IMR-90 (cell line): Measurements from ENCODE around the gene PTPRF. TPM values are rescaled to one million over a fixed set of nuclear protein-coding genes. Genes with fewer than 3 reads are reported as not detected.

Experiments
- ATAC-seq: fragments of 200-7000 bp; cut with Tn5 transposase; 2 replicates; pipeline ENCODE4 v1.9.1; 2020; ENCODE audit warnings: low read depth, mild to moderate bottlenecking, moderate library complexity
- BruUV-seq: library from RNA; stranded (reverse); fragments of 400-500 nt; replicated peaks from 2 replicates; lab custom pipeline; 2021; lab: Mats Ljungman, UMichigan
- CTCF ChIA-PET: fragments of 300-600 bp; formaldehyde crosslinking; extraction: SDS; loops from one replicate; lab custom pipeline; 2021; ENCODE audit warnings: antibody characterized with exemption; lab: Yijun Ruan, JAX
- POLR2A ChIA-PET: fragments of 300-600 bp; sonication (Branson Sonifier 250); formaldehyde crosslinking; loops from one replicate; lab custom pipeline; 2022; ENCODE audit warnings: antibody characterized with exemption; ENCODE audit not compliant: unreplicated experiment; lab: Charles Lee
- DNase-seq: peaks from one replicate; pipeline ENCODE4 v3.0.0; 2013
- H2AFZ ChIP-seq: replicated peaks from 2 replicates; pipeline ENCODE3; 2013; ENCODE audit warnings: low read length, mild to moderate bottlenecking; ENCODE audit not compliant: poor library complexity
- H2AK5ac ChIP-seq: 2 replicates; pipeline ENCODE4 v1.6.1; 2013; ENCODE audit warnings: low read depth, low read length, inconsistent platforms
- H2AK9ac ChIP-seq: replicated peaks from 2 replicates; pipeline ENCODE3; 2013; ENCODE audit warnings: mild to moderate bottlenecking, low read depth, low read length, moderate library complexity; ENCODE audit not compliant: poor library complexity
- H2BK120ac ChIP-seq: 2 replicates; pipeline ENCODE4 v1.6.1; 2013; ENCODE audit warnings: low read depth, low read length, inconsistent platforms
- H2BK15ac ChIP-seq: 3 replicates; pipeline ENCODE4 v1.6.1; 2013; ENCODE audit warnings: low read depth, low read length, inconsistent platforms
- H2BK20ac ChIP-seq: 2 replicates; pipeline ENCODE4 v1.6.1; 2013; ENCODE audit warnings: low read depth, mild to moderate bottlenecking, inconsistent platforms, low read length, moderate library complexity
- H2BK5ac ChIP-seq: 2 replicates; pipeline ENCODE4 v1.6.1; 2013; ENCODE audit warnings: mild to moderate bottlenecking, low read depth, low read length, inconsistent platforms; ENCODE audit not compliant: poor library complexity, severe bottlenecking
- H3K14ac ChIP-seq: replicated peaks from 2 replicates; pipeline ENCODE4 v1.6.1; 2013; ENCODE audit warnings: low read depth, low read length, inconsistent platforms
- H3K18ac ChIP-seq: 2 replicates; pipeline ENCODE4 v1.6.1; 2013; ENCODE audit warnings: low read depth, low read length, control low read depth
- H3K23ac ChIP-seq: 2 replicates; pipeline ENCODE4 v1.6.1; 2013; ENCODE audit warnings: low read depth, low read length, inconsistent platforms
- H3K27ac ChIP-seq: 2 replicates; pipeline ENCODE4 v1.5.1; 2013; ENCODE audit warnings: mild to moderate bottlenecking, control low read depth, low read length; ENCODE audit not compliant: insufficient read depth
- H3K27me3 ChIP-seq: 2 replicates; pipeline ENCODE4 v1.6.1; 2013; ENCODE audit warnings: low read length; ENCODE audit not compliant: control insufficient read depth, insufficient read depth
- H3K36me3 ChIP-seq: 2 replicates; pipeline ENCODE4 v1.6.1; 2013; ENCODE audit warnings: low read length, mixed read lengths; ENCODE audit not compliant: control insufficient read depth, insufficient read depth
- H3K4ac ChIP-seq: 2 replicates; pipeline ENCODE4 v1.6.1; 2013; ENCODE audit warnings: low read depth, low read length, inconsistent platforms
- H3K4me1 ChIP-seq: 2 replicates; pipeline ENCODE4 v1.6.1; 2013; ENCODE audit warnings: low read length, mixed read lengths; ENCODE audit not compliant: control insufficient read depth, insufficient read depth
- H3K4me2 ChIP-seq: 2 replicates; pipeline ENCODE4 v1.6.1; 2013; ENCODE audit warnings: low read depth, mild to moderate bottlenecking, control low read depth, low read length, moderate library complexity
- H3K4me3 ChIP-seq: 2 replicates; pipeline ENCODE4 v1.5.1; 2013; ENCODE audit warnings: low read depth, mild to moderate bottlenecking, control low read depth, low read length, moderate library complexity; ENCODE audit not compliant: insufficient read depth
- H3K56ac ChIP-seq: 2 replicates; pipeline ENCODE4 v1.6.1; 2013; ENCODE audit warnings: low read length, inconsistent platforms; ENCODE audit not compliant: insufficient read depth; ENCODE audit errors: extremely low read depth
- H3K79me1 ChIP-seq, 2 experiments: 2 replicates each; pipeline ENCODE4 v1.6.1; 2013; ENCODE audit warnings: low read length in 2 of 2, inconsistent platforms in 1 of 2, low read depth in 1 of 2
- H3K9ac ChIP-seq: 2 replicates; pipeline ENCODE4 v1.6.1; 2013; ENCODE audit warnings: low read depth, low read length, control low read depth
- H3K9me1 ChIP-seq: 2 replicates; pipeline ENCODE4 v1.6.1; 2013; ENCODE audit warnings: low read length, inconsistent platforms; ENCODE audit not compliant: insufficient read depth
- H3K9me3 ChIP-seq: 2 replicates; pipeline ENCODE4 v1.6.1; 2013; ENCODE audit warnings: low read length; ENCODE audit not compliant: control insufficient read depth, insufficient read depth
- H4K20me1 ChIP-seq: 2 replicates; pipeline ENCODE4 v1.6.1; 2013; ENCODE audit warnings: low read length, inconsistent platforms; ENCODE audit not compliant: insufficient read depth
- H4K5ac ChIP-seq: 2 replicates; pipeline ENCODE4 v1.6.1; 2013; ENCODE audit warnings: mild to moderate bottlenecking, low read depth, low read length, control low read depth
- H4K8ac ChIP-seq, 2 experiments: 2 replicates each; pipeline ENCODE4 v1.6.1; 2013; ENCODE audit warnings: low read depth in 2 of 2, low read length in 2 of 2, control low read depth in 1 of 2, inconsistent platforms in 1 of 2
- H4K91ac ChIP-seq: 2 replicates; pipeline ENCODE4 v1.6.1; 2013; ENCODE audit warnings: low read depth, low read length, inconsistent platforms; ENCODE audit not compliant: insufficient read depth
- BHLHE40 ChIP-seq: fragments of 150-350 bp; IDR thresholded peaks from 2 replicates; pipeline ENCODE4 v1.6.1; 2016; ENCODE audit warnings: mild to moderate bottlenecking, low read depth, low read length
- CEBPB ChIP-seq: IDR thresholded peaks from 2 replicates; pipeline ENCODE4 v1.6.1; 2012; ENCODE audit warnings: low read depth, low read length, improper control_type of control experiment
- CHD1 ChIP-seq: IDR thresholded peaks from 2 replicates; pipeline ENCODE4 v1.6.1; 2012; ENCODE audit warnings: low read depth, low read length, improper control_type of control experiment
- FOS ChIP-seq: fragments of 150-350 bp; IDR thresholded peaks from 2 replicates; pipeline ENCODE4 v1.6.1; 2016; ENCODE audit warnings: low read depth, low read length
- MAFK ChIP-seq: IDR thresholded peaks from 2 replicates; pipeline ENCODE4 v1.6.1; 2012; ENCODE audit warnings: low read depth, low read length, improper control_type of control experiment
- MXI1 ChIP-seq: IDR thresholded peaks from 2 replicates; pipeline ENCODE4 v1.6.1; 2012; ENCODE audit warnings: low read depth, mild to moderate bottlenecking, low read length, moderate library complexity, borderline replicate concordance
- NFE2L2 ChIP-seq: fragments of 150-350 bp; IDR thresholded peaks from 2 replicates; pipeline ENCODE4 v1.6.1; 2016; ENCODE audit warnings: low read depth, mild to moderate bottlenecking, low read length
- POLR2A ChIP-seq: IDR thresholded peaks from 2 replicates; pipeline ENCODE4 v1.6.1; 2012; ENCODE audit warnings: mild to moderate bottlenecking, low read depth, low read length
- RAD21 ChIP-seq: IDR thresholded peaks from 2 replicates; pipeline ENCODE4 v1.6.1; 2012; ENCODE audit warnings: low read length, improper control_type of control experiment
- RCOR1 ChIP-seq: IDR thresholded peaks from 2 replicates; pipeline ENCODE4 v1.6.1; 2012; ENCODE audit warnings: mild to moderate bottlenecking, low read length, improper control_type of control experiment; ENCODE audit not compliant: insufficient replicate concordance
- RFX5 ChIP-seq: IDR thresholded peaks from 2 replicates; pipeline ENCODE4 v1.8.0; 2012; ENCODE audit warnings: low read depth, mild to moderate bottlenecking, low read length, moderate library complexity
- SMC3 ChIP-seq: fragments of 150-350 bp; IDR thresholded peaks from 2 replicates; pipeline ENCODE4 v1.6.1; 2016; ENCODE audit warnings: low read depth, mild to moderate bottlenecking, antibody characterized with exemption, low read length, moderate library complexity
- WGBS, 2 experiments: methylation state at CpG; one replicate each; pipeline versions ENCODE4 v1.1.5 to v1.1.7; 2013; ENCODE audit warnings: missing lambda C conversion rate in 2 of 2; ENCODE audit not compliant: insufficient read length in 1 of 2; ENCODE audit errors: extremely low coverage in 2 of 2; 5-methylcytosine and 5-hydroxymethylcytosine counted together
- dilution Hi-C: fragments of 300-500 bp; cut with HindIII; formaldehyde crosslinking; loops from one replicate; pipeline ENCODE4 v1.14.3; 2018; ENCODE audit warnings: low sequenced_read_pairs; ENCODE audit not compliant: unreplicated experiment
- in situ Hi-C: fragments of 300-500 bp; cut with MboI; formaldehyde crosslinking; loops from 3 replicates; pipeline ENCODE4 v1.14.3; 2019; ENCODE audit warnings: low sequenced_read_pairs, inconsistent platforms, mixed read lengths
- intact Hi-C: fragments of 100-400 bp; cut with micrococcal nuclease; formaldehyde crosslinking; loops from 2 replicates; pipeline ENCODE4 v1.10.0; 2022
- polyA plus RNA-seq, 3 experiments: library from polyadenylated mRNA; depleted of rRNA; stranded (reverse); fragments of >200 nt; gene quantifications; 2 replicates each; pipeline ENCODE4 v1.2.3, GENCODE V29; 2012; ENCODE audit warnings: low replicate concordance in 1 of 3
- total RNA-seq: library from RNA; depleted of rRNA; stranded (reverse); fragments of >200 nt; gene quantifications from 2 replicates; pipeline ENCODE4 v1.2.3, GENCODE V29; 2012
- TF ChIP-seq, protein P1 (sequence below): fragments of 150-350 bp; IDR thresholded peaks from 2 replicates; pipeline ENCODE4 v1.6.1; 2016; ENCODE audit warnings: low read depth, mild to moderate bottlenecking, low read length, moderate library complexity, borderline replicate concordance

Gene PTPRF
- total and polyA plus RNA-seq, 2 of the 4 experiments (the other 2 are of a cell fraction) = 25.8 to 92.3 TPM

DNA sequence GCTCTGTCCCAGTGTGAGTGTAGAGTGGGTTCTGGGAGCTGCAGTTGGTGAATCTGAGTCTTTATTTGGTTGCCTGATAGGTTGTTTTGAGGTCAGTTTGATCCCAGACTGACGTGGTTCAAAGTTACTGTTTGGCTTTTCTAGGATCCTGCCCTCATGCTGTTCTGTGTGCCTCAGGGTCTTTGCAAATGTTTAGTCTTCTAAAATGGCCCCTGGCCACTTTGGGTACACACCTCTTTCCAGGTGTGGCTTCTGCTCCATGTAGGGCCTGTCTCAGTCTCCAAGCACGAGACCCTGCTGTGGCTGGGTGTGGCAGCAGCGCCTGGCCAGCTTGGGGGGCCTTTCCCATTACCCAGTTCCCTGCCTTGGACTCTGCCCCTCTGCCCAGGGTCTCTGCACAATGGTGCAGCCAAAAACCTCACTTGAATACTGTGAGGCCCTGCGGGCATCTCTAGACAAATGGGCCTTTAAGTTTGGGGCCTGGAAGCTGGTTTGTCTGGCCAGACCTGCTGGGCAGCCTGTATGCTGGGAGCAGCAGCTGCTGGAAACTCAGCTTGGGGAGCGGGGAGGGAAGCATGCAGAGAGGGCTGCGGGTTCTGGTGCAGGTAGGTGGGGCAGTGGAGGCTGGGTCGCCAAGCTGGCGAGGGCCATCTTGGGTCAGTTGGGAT lies 5.6 kb downstream of the PTPRF start:
- ChIA-PET POLR2A (no interaction called here), CTCF (interaction anchor here (0.5 kb wide), 1 partner anchor 118 kb away, joined by 5 read pairs; no protein-coding TSS in a partner anchor)
- BruUV-seq = no TSS peak
- peaks cover 52 to 98% of the 10 kb centered on the region in 2 experiments for H3K79me1 ChIP-seq
- no peak overlapping the region for H3K4me2 ChIP-seq
- H2BK15ac ChIP-seq = no peak overlapping the region
- H3K4me1 ChIP-seq = peaks cover 4% of the 10 kb centered on the region
- no peak overlapping the region for H3K4me3 ChIP-seq
- no peak overlapping the region for H2AK9ac ChIP-seq
- no peak overlapping the region for H3K23ac ChIP-seq
- no peaks in the 10 kb centered on the region for H3K27me3 ChIP-seq
- no peak overlapping the region for H3K4ac ChIP-seq
- no peak overlapping the region for H4K8ac ChIP-seq
- no peak overlapping the region for H3K18ac ChIP-seq
- no peak overlapping the region for H2BK5ac ChIP-seq
- H2AK5ac ChIP-seq = no peak overlapping the region
- peaks cover 15% of the 10 kb centered on the region for H3K36me3 ChIP-seq
- H3K14ac ChIP-seq = no peak overlapping the region
- dilution Hi-C loops (no loop called here), in situ Hi-C loops (loop anchor here (25.0 kb wide), 1 partner anchor 426 kb away; the partner anchor contains the start of genes ATP6V0B and DPH2), intact Hi-C loops (loop anchor here (2.0 kb wide), 1 partner anchor 16 kb away; no protein-coding TSS in a partner anchor)
- H3K27ac ChIP-seq = no peak overlapping the region
- H4K5ac ChIP-seq = no peak overlapping the region
- no peak for TF ChIP-seq BHLHE40
- TF ChIP-seq RCOR1 = no peak
- TF ChIP-seq CEBPB = no peak
- no peak for TF ChIP-seq CHD1
- TF ChIP-seq POLR2A = no peak
- TF ChIP-seq FOS = no peak
- TF ChIP-seq MXI1 = no peak
- no peak for TF ChIP-seq RAD21
- TF ChIP-seq RFX5 = no peak
- TF ChIP-seq MAFK = no peak
- TF ChIP-seq NFE2L2 = no peak
- TF ChIP-seq, protein P1, sequence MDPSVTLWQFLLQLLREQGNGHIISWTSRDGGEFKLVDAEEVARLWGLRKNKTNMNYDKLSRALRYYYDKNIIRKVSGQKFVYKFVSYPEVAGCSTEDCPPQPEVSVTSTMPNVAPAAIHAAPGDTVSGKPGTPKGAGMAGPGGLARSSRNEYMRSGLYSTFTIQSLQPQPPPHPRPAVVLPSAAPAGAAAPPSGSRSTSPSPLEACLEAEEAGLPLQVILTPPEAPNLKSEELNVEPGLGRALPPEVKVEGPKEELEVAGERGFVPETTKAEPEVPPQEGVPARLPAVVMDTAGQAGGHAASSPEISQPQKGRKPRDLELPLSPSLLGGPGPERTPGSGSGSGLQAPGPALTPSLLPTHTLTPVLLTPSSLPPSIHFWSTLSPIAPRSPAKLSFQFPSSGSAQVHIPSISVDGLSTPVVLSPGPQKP = no peak
- no peak for TF ChIP-seq SMC3
- no peak overlapping the region for H2AFZ ChIP-seq
- H4K20me1 ChIP-seq = peaks cover 70% of the 10 kb centered on the region
- no peak for DNase-seq
- H4K91ac ChIP-seq = no peak overlapping the region
- H3K56ac ChIP-seq = no peak overlapping the region
- no peak overlapping the region for H2BK120ac ChIP-seq
- H3K9ac ChIP-seq = no peak overlapping the region
- H2BK20ac ChIP-seq = no peak overlapping the region
- H3K9me3 ChIP-seq = no peaks in the 10 kb centered on the region
- no peak for ATAC-seq
- 100% methylated on average over 1 of the region's 8 CpGs; no CpG with 5 or more reads in 1 of the 2 experiments for WGBS, 2 experiments
- peaks cover 39% of the 10 kb centered on the region for H3K9me1 ChIP-seq
